Stimulated activated CD4-positive, alpha-beta T cell treated with anti-CD3 and anti-CD28 coated beads, Interleukin-1b, Interleukin-23, amount 100 ng/mL, for 4 hours (primary cell): ENCODE measurements around the gene ARNT2.

Experiments
- DNase-seq, 2 donors: peaks; one replicate each; pipeline ENCODE4 v3.0.0-alpha.2; 2020; ENCODE audit warnings: low read depth in 2 of 2

ARNT2 gene

DNA sequence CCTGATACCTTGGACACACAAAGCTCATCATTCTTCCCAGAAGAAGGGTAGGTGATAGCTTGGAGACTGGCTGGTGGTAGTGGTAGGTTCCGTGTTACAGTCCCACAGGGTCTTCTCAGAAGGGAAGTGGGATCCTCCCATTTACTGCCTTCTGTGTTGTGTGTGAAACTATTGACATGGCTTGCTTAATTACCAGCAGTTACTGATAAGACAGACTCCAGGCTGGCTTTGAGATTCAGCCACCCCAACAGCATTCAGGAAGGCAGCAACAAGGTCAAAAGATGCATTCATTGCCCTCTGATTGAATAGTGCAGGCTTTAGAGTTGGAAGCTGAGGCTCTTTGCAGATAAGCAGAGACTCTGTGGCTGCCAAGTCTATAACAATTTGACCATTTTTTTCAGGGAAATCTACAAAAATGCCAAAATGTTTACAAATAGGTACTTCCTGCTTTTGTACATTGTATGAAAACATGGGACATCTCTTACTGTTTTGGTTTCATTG is 7.7 kb downstream of the ARNT2 start:
- DNase-seq = no peak

DNA sequence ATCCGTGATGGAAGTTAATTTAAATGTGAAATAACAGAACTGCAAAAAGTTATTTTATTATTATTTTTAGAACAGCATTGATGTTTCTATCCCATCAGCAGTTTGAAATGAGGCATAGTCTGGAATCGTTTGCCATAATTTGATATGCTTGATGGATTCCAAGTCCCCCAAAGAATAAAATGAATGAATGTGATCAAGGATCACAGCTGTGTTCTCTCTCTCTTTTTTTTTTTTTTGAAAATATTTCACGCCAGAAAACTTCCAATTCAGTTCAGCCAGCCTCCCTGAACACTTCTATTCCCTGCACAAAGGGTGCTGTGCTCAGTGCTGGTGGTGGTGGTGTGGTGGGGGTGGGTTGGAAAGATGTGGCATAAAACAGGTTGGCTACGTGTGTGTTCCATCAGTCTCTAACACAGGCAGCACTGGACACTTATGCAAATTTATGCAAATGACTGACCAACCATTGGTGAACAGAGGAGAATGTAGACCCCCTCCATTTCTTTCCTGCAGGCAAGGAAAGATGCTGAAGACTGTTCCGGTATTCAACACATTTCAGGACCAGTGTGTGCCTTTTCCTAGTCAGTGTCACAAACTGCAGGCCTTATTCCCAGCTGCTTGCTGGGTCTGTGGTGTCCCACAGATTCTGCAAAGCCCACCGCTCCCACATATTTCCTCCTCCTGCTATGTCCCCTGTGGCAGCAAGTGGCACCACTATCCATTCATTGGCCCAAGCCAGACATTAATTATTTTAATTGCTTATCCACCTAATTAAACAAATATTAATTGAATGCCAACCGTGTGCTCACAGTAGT is 10.6 kb downstream of the ARNT2 start:
- no peak for DNase-seq

DNA sequence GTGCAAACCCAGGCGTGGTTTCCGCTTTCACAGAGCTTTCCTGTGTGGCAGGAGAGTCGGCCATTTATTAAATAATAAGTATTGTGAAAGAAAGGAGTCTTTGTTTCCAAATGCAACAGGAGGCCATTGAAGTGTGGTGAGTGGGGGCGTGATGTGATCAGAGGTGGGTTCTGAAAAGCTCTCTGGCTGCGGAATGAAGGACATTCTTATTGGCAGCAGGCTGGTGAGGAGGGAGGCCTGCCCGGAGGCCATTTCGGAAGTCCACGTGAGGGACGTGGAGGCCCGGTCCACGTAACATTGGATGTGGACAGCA is 11.1 kb downstream of the ARNT2 start:
- no peak for DNase-seq

DNA sequence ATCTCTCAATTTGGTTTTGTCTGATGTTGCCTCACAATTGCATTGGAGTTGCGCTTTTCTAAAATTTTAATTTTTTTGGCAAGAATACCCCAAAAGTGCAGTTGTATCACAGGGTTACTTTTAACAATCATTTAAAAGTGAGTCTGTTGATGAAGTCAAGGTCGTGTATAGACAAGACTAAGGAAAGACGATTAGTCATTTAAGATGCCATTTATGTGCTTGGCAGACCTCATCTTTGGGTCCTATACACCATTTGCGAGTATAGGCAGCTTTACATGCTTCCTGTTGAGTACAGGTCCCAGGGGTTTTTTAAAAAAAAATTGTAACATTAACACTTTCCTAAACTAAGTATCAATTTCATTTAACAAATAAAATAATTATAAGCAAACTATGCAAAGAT is 12.5 kb downstream of the ARNT2 start:
- DNase-seq = no peak

DNA sequence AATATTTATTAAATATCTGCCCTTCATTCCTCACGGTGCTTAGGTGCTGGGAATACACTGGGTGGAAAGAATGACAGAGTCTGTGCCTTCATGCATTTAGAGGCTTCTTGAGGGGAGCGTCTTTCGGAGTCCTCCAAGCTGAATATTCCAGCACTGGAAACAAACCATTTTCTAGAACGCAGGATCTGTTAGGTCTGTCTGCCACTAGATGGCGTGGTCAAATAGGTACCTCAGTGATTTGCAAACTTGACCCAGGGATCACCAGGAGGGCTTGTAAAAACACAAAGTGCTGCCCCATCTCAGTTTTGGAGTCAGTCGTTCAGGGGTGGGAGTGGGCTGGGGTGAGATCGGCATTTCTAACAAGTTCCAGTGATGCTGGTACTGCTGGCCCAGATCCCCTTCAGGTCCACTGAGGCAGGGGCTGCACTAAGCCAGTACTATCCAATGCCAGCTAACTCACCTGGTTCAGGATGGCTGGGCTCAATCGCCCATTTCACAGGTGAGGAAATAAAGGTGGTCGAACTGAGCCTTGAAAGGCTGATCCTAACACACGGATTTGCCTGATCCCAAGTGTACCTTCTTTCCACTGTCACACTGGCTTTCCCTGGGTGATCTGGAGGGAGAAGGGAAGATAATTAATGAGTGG is 14.8 kb downstream of the ARNT2 start:
- DNase-seq = no peak

DNA sequence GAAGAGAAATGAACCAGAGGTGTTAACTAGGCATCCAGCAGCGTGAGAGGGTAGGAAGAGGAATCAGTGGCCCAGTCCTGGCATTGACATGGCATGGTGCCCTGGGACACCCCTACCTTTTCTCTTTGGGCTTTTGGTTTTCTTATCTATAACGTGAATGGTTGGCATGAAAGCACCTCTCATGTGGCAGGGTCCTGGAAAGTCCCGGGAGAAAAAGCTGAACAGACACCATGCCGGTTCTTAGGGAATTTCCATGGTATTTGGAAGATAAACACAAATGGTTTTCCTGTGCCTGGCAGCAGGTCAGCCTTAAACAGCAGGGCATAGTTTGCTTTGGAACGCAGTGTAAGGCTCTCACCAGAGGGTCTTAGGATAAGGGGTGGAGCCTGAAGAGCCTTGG is 15.4 kb downstream of the ARNT2 start:
- DNase-seq = no peak

DNA sequence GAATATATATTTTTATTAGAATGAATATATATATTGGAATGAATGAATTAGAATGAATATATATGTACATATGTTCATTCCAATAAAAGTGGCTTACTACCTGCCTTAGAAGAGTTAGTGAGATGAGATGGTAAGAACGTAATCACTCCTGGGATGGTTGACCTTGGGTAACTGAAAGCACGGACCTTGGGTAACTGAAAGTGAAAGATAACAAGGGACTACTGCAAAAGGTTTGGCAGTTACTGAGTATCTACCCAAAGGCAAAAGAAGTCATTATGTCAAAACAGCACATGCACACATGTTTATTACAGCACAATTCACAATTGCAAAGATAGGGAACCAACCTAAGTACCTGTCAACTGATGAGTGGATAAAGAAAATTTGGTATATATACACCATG is 16.5 kb downstream of the ARNT2 start:
- no peak for DNase-seq

DNA sequence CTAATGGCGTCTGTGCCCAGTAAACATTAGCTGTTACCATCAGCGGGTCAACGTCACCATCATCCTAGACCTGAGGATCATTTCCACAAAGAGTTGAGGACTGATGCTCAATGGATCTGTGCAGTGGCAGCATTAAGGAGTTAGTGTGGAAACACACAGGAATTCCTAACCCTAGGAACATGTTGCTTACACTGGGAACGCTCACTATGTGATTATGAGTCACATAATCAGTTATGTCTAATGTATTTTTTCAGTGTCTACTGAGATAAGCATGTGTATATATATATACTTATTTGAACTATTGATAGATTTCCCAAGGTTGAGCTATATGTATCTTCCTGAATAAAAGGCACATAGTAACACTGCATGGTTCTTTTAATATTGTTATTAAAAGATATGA is 19.0 kb downstream of the ARNT2 start:
- no peak for DNase-seq

DNA sequence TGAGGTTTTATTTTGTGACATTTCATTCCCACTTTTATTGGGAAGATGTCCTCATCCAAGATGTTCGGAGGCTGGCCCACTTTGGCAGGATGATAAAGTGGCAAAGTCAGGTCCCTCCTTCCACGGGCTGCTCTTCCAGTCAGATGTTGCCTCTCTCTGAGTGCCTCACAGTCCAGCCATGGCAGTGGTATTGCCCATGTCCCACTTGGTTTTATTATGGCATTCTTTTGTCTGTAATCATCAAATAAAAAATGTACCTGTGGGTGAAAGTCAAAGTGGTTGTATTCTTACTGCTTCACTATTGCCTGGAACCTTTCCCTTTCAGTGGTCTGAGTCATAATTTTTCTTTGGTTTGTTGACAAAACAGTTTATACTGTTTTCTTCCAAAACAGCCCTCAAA is 20.2 kb downstream of the ARNT2 start:
- no peak for DNase-seq

DNA sequence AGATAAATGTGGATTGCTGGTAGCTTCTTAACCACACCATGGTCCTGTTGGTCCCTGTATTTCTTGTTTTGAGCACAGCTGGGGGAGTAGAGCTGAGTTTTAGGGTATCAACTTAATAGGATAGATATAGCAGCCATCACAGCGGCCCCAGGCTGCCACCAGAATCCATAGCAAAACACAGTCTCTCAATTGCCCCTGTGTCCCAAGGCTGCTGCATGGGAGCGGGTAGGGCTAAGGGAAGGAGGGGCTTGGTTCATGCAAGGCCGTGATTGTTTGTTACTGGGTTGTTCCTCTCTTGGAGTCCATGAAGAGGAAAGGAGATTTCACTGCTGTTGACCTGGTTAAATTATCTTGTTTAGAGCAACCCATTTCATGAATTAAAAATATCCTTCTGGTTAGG is 22.1 kb downstream of the ARNT2 start:
- DNase-seq = no peak

DNA sequence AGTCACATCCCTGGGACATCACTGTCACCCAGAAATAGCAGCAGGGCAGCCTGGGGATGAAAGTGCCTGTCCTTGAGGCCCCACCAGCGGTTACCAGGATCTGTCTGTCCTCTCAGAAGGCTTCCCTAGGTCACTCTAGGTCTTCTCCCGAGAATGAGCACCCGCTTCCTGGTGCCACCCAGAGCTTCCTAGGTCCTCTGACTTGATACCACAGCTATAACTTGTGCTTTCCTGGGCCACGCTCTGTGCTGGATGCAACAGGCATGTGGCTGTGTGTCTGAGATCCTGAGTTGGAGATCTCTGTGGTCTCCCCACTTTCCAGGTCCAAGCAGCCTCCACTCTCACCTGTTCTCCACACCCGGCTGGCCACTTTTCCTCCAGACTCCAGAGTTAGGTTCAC is 25.8 kb downstream of the ARNT2 start:
- DNase-seq = no peak

DNA sequence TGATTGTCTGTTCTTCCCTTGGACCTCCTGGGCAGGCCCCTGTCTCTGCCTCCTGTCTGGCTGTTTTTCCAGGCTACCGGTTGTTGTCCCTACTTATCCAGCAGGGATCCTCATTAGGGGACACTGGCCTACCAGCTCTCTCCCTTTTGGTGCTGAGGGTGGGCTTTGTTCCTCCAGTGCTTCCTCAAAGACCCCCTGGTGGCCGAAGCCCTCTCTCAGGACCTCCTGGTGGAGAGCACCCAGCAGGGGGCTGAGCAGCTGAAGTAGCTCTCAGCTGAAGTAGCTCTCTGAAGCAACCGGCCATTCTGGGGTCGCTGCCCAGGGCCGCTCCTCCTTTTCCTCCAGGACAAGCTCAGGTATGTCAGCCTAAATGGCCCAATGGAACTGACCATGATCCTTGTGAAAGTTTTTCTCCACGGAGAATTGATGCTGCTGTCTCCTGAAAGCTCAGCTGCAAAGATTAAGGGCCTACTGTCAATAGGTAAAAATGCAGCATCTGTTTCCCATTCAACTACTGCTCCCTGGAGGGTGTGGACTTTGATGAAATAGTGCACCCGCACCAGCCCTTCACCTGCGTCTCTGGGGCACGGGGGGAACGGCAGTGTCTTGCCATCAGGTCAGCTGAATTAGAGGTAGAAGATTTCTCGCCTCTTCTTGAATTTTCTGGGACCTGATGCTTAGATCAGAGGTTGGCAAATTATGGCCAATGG is 27.6 kb downstream of the ARNT2 start:
- no peak for DNase-seq

DNA sequence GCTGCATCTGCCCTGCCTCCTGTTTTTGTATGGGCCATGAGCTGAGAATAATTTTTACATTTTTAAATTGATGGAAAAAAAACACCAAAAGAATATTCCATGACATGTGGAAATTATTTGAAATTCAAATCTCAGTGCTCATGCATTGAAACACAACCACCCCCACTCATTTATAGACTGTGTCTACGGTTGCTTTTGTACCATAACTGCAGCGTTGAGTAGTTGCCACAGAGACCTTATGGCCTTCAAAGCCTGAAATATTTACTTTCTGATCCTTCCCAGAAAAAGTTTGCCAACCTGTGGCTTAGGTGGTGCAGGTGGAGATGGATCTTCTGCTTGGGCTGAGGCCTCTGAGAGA is 28.1 kb downstream of the ARNT2 start:
- no peak for DNase-seq

DNA sequence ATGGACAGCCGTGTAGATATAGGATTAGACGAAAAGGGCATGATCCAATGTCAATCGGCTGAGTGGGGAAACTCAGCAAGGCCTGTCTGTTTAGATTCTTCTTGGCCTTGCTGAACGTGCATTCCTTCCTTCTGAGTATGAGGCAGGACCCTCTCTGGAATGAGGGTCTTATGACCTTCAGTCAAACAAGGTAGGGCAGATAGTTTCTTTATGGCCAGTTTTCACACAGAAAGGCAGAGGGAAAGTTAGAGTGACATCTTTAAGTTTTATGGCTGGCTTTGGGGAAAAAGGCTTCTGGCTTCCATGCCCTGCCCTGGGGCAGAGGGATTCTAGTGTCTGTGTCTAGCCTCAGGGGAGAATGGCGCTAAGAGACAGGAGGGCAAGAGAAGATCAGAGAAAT is 29.7 kb downstream of the ARNT2 start:
- DNase-seq = no peak

DNA sequence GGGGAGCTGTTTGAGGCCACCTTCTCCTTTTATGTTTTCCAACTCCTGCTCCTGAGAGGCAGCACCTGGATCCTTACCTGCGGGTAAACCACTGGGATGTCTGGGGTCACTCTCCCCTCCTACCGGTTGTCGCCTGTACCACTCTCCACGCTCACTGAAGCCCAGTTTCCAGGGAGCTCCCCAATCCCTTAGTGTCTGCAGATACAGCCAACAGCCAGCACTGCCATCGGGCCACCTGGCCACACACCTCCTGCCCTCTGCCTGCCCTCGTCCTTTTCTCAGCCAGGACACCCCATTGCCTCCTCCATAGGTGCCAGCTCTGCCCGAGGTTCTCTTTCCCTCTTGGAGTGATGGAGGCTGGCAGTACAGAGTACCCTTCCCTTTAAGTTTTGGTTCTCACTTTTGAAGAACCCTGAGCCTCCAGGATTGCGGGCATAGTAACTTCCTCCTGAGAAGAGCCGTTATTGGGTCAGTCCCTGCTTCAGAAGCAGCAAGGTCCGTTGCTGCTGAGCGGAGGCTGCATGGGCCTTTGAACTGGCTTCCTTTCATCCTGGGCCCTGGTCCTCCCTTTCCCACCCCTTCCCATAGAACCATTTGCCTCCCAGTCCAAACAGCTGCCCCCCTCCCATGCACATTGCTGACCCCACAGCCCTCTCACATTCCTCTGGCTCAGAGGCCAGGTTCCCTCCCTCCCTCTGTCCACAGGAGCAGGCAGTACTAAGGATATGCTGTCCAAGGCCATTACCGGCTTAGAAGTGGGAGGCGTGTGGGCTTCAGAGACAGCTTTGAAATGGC is 30.9 kb downstream of the ARNT2 start:
- DNase-seq = no peak

DNA sequence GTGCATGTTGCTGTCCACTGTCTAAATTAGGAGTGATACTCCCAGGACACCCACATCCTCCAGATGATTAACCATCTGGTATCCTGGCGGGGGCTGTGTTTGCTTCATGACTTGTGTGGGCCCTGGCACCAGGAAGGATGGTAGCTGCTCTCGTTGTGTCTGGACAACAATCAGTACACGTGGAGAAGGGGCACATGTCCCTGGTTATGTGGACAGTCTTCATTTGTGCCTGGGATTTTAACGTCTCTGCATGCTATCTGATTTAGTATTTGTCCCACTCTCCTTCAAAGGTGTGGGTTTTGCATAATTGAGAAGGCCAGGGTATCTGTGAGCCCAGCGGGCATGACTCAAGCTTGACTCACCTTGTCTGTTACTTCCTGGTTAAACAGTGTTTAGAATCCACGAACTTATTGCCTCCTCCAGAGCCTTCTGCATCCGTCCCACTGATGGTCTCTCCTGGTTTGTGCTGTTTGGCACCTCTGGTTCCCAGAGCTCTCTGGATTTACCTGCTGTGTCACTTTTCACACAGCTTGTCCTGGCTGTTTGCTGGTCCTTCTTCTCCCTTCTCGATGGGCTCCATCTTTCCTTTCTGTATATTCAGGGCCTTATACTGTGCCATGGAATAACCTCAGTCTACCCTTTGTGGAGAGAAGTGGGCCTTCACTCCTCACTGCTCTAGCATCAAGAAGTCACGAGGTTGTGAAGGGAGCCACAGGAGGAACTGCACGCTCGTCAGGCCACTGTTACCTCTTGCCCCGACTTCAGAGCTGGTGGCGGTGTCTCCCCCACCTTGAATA is 32.5 kb downstream of the ARNT2 start:
- DNase-seq = no peak

DNA sequence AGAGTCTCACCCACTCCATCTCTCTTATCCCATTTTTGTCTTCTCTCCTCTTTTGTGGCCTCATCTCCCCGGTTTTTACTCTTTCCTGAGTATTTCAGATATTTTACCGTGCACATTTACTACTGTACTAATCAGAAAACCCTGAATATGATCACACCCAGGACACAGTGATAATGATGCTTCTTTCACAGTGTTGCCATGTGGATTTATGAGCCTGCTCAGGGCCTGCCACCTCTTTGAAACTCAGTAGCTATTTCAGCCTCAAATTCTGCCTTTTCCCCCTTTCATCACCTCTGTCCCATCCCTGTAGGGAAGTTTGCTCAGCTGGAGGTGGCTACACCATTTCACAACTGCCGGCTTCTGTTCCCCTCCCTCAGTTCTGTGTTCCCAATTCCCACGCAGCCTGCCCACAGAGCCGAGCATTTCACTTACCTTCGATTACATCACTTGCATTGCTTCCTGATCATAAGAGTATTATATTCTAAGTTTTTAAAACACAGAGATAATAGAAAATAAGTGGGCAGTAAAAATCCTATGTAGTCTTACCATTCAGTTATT is 33.2 kb downstream of the ARNT2 start:
- no peak for DNase-seq

DNA sequence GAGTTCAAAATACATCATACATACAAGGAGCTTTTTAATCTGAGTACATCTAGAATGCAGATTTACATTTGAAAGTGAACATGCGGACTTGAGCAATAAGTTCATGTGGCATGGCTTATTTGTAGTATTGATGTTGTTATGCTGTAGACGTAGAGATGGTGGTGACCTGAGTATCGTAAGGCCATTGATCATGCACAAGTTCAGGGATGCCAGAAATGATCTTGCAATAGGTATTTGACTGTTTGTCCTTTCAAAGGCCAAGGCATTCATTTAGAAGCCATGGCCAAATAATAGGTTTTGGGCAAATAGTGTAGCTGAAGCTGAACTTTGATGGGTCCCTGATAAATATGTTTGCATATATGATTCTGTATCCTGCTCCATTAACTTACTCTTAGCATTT is 35.0 kb downstream of the ARNT2 start:
- no peak for DNase-seq

DNA sequence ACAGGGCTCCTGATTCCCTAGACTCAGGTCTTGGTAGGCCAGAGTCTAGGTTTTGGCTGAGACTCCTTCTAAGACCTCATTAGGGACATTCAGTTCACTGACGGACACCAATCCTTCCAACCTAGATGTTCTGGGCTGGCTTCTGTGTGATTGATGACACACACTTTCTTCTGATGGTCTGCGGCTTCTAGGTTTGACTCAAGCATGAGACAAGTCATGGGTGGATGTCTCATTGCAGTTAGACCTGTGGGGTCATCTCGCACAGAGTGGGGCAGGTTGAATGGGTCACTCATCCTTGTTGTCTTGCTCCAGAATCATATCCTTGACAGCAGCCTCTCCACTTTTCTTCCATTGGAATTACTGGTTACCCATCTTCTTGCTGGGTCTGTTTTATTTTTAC is 35.8 kb downstream of the ARNT2 start:
- no peak for DNase-seq

DNA sequence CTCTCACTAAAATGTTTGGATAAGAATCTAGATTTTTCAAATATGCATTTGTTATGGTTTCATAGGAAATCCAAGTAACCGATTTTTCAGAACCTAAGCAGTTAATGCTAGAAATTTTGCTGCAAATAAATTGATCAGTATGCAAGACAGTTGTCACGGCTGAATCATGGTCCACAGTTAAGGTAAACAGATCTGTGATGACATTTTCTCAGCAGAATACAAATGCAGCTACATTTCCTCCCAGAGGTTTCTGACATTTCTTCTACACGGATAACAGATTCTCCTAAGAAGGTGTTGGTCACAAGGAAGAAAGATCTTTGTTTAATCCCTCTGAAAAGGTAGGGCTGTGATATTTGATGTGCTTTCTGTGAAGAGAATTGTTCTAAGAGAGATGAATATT is 36.9 kb downstream of the ARNT2 start:
- no peak for DNase-seq

DNA sequence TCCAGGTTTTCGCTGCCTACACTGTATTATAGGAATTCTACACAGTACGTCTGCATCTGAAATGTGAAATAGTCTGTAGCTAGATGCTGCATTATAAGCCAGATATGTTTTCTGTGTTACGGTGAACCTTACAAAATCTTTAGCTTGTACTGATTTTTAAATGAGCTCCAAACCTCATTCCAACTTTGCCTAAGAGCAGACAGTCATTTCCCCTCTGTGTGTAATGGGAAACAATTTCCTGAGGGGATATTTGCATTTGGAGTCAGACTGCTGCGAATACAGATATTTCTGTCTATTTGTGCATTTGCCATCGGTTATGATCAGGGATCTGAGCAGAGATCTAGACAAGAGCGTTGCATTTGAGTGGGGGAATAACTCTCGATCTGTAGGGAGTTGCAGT is 37.5 kb downstream of the ARNT2 start:
- no peak for DNase-seq
